Endothelial cell of umbilical vein (primary cell): ENCODE data around the gene CTTNBP2NL. TPM values are rescaled to one million over a fixed set of nuclear protein-coding genes. Genes with fewer than 3 reads are reported as not detected.

ENCODE experiments used
- BruUV-seq: library from RNA; stranded (reverse); fragments of 400-500 nt; replicated peaks from 2 replicates; lab custom pipeline; 2021; lab: Mats Ljungman, UMichigan
- CTCF ChIA-PET: fragments of 300-600, 350-600 bp; sonication (Branson Sonifier 250); formaldehyde crosslinking; loops from one replicate; lab custom pipeline; 2021; ENCODE audit warnings: antibody characterized with exemption, inconsistent platforms; lab: Charles Lee
- POLR2A ChIA-PET: fragments of 300-600, 350-600 bp; sonication (Branson Sonifier 250); formaldehyde crosslinking; loops from one replicate; lab custom pipeline; 2021; ENCODE audit warnings: antibody characterized with exemption, inconsistent platforms; lab: Charles Lee
- DNase-seq: peaks from one replicate; pipeline ENCODE4 v3.0.0-alpha.2; 2011; ENCODE audit warnings: low read depth, low spot score
- FAIRE-seq: peaks from 2 replicates; lab custom pipeline; 2011; peaks lifted over from hg19 to GRCh38; lab: Jason Lieb, UNC
- H2AFZ ChIP-seq: 2 replicates; pipeline ENCODE4 v1.6.0; 2012; ENCODE audit warnings: low read depth, low read length, control low read depth, inconsistent platforms
- H3K27ac ChIP-seq: 2 replicates; pipeline ENCODE4 v1.5.1; 2011; ENCODE audit warnings: low read depth, mild to moderate bottlenecking, control low read depth, low read length, moderate library complexity; ENCODE audit not compliant: insufficient read depth
- H3K27me3 ChIP-seq, 2 experiments: 2 replicates each; pipeline versions ENCODE4 v1.6.0 to v1.6.1; 2011; ENCODE audit warnings: low read length in 2 of 2, mixed read lengths in 1 of 2; ENCODE audit not compliant: control insufficient read depth in 2 of 2, insufficient read depth in 2 of 2
- H3K36me3 ChIP-seq, 2 experiments: 2 replicates in 1 of 2; 3 replicates in 1 of 2; pipeline ENCODE4 v1.5.1; 2011; ENCODE audit warnings: low read length in 2 of 2, mild to moderate bottlenecking in 1 of 2, moderate library complexity in 1 of 2; ENCODE audit not compliant: control insufficient read depth in 2 of 2, insufficient read depth in 2 of 2; ENCODE audit errors: extremely low read depth in 1 of 2
- H3K4me1 ChIP-seq: 3 replicates; pipeline ENCODE4 v1.5.1; 2011; ENCODE audit warnings: mild to moderate bottlenecking, low read length; ENCODE audit not compliant: control insufficient read depth, insufficient read depth; ENCODE audit errors: extremely low read depth
- H3K4me2 ChIP-seq: 2 replicates; pipeline ENCODE4 v1.6.1; 2011; ENCODE audit warnings: low read length, control low read depth, mixed read lengths; ENCODE audit not compliant: insufficient read depth
- H3K4me3 ChIP-seq, 3 experiments: fragments of 200-600 bp in 1 of 3; sonication (generic), shearing (Covaris generic) in 1 of 3; replicated peaks in 1 of 3; 2 replicates each; pipeline ENCODE4 v1.5.1; 2011 to 2016; ENCODE audit warnings: control low read depth in 3 of 3, low read length in 3 of 3, mild to moderate bottlenecking in 2 of 3, inconsistent platforms in 1 of 3, low read depth in 1 of 3, moderate library complexity in 1 of 3; ENCODE audit not compliant: insufficient read depth in 1 of 3
- H3K79me2 ChIP-seq: 2 replicates; pipeline ENCODE4 v1.6.0; 2012; ENCODE audit warnings: low read length, inconsistent platforms; ENCODE audit not compliant: control insufficient read depth, insufficient read depth
- H3K9ac ChIP-seq: replicated peaks from 2 replicates; pipeline ENCODE3; 2011; ENCODE audit warnings: low read length, control low read depth; ENCODE audit not compliant: insufficient read depth; ENCODE audit errors: extremely low read depth
- H3K9me1 ChIP-seq: replicated peaks from 3 replicates; pipeline ENCODE4 v1.6.0; 2011; ENCODE audit warnings: mild to moderate bottlenecking, low read length; ENCODE audit not compliant: control insufficient read depth, insufficient read depth; ENCODE audit errors: extremely low read depth
- H3K9me3 ChIP-seq: replicated peaks from 2 replicates; pipeline ENCODE4 v1.5.1; 2012; ENCODE audit warnings: low read length, inconsistent platforms; ENCODE audit not compliant: control insufficient read depth, insufficient read depth
- H4K20me1 ChIP-seq: replicated peaks from 2 replicates; pipeline ENCODE3; 2011; ENCODE audit warnings: mild to moderate bottlenecking, low read length; ENCODE audit not compliant: control insufficient read depth, insufficient read depth; ENCODE audit errors: extremely low read depth
- EZH2 ChIP-seq: IDR thresholded peaks from 2 replicates; pipeline ENCODE4 v1.6.1; 2012; ENCODE audit warnings: borderline replicate concordance, low read depth, mild to moderate bottlenecking, moderate library complexity, low read length, inconsistent platforms; ENCODE audit not compliant: severe bottlenecking
- GATA2 ChIP-seq: IDR thresholded peaks from 2 replicates; pipeline ENCODE4 v1.7.0; 2011; ENCODE audit warnings: low read depth, mild to moderate bottlenecking, moderate library complexity, mixed read lengths, low read length; ENCODE audit not compliant: insufficient read length, insufficient read depth
- JUN ChIP-seq: IDR thresholded peaks from 2 replicates; pipeline ENCODE4 v1.6.1; 2011; ENCODE audit warnings: borderline replicate concordance, low read depth; ENCODE audit not compliant: insufficient read length, insufficient read depth
- MYC ChIP-seq: IDR thresholded peaks from one replicate; pipeline ENCODE4 v1.6.1; 2011; ENCODE audit warnings: mild to moderate bottlenecking, low read depth, low read length
- POLR2A ChIP-seq: IDR thresholded peaks from 2 replicates; pipeline ENCODE4 v1.6.1; 2012; ENCODE audit warnings: low read depth, mild to moderate bottlenecking, control low read depth, low read length
- POLR2AphosphoS5 ChIP-seq: IDR thresholded peaks from 2 replicates; pipeline ENCODE4 v1.6.1; 2012; ENCODE audit warnings: low read depth, mild to moderate bottlenecking, control low read depth, low read length, moderate library complexity; ENCODE audit not compliant: insufficient read depth
- dilution Hi-C: fragments of 300-500 bp; cut with MboI; formaldehyde crosslinking; loops from one replicate; pipeline ENCODE4 v1.15.0; 2019; ENCODE audit warnings: low sequenced_read_pairs; ENCODE audit not compliant: extremely low pct_ligation_motif_present
- intact Hi-C: fragments of 100-400 bp; cut with micrococcal nuclease; formaldehyde crosslinking; loops from one replicate; pipeline ENCODE4 v1.10.0; 2022
- polyA plus RNA-seq, 4 experiments: library from polyadenylated mRNA; depleted of rRNA in 3 of 4; stranded (reverse) in 3 of 4; unstranded in 1 of 4; fragments of >200 nt; gene quantifications; 2 replicates each; pipeline versions ENCODE4 v1.2.1 to v1.2.3, GENCODE V29; 2011 to 2012; ENCODE audit warnings: missing spikeins in 1 of 4
- total RNA-seq: library from RNA; stranded (reverse); gene quantifications from 2 replicates; pipeline ENCODE4 v1.2.3, GENCODE V29; 2021
- TF ChIP-seq, protein P1 (sequence below), 2 donors: IDR thresholded peaks; 1 replicate in 1 of 2; 2 replicates in 1 of 2; pipeline ENCODE4 v1.5.1; 2011; ENCODE audit warnings: low read length in 2 of 2, mild to moderate bottlenecking in 2 of 2, moderate library complexity in 2 of 2, control low read depth in 1 of 2, inconsistent platforms in 1 of 2, low read depth in 1 of 2; ENCODE audit not compliant: insufficient read depth in 1 of 2; ENCODE audit errors: extremely low read depth in 1 of 2
- TF ChIP-seq, protein P2 (sequence below): IDR thresholded peaks from 2 replicates; pipeline ENCODE4 v1.6.1; 2011; ENCODE audit not compliant: insufficient read depth, insufficient read length

The CTTNBP2NL gene
- total and polyA plus RNA-seq, 2 donors (not counting 3 experiments of a cell fraction or from before 2014, with no cell fraction given) = 21.5 to 94.4 TPM

DNA sequence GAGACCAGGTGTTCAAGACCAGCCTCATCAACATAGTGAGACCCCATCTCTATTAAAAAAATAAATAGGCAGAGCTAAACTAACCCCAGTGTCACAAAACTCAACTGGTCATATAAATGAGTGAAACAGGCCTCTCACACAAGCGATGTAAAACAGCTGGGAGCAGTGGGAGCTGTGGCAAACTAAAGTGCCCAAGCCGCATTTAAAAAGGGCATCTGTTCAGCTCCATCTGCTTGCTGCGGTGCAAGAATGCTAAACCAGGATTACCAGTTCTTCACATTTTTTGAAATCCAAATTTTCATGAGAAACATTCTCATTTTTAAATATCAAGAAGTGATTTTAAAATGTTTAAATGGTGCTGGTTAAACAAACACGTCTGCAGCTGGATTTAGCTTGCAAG is 62.7 kb downstream of the CTTNBP2NL start:
- no peaks in the 10 kb centered on the region for H4K20me1 ChIP-seq
- no peak for FAIRE-seq
- no peak overlapping the region for H3K27ac ChIP-seq
- H3K36me3 ChIP-seq = peaks cover 22 to 42% of the 10 kb centered on the region in 2 experiments
- dilution Hi-C loops (no loop called here), intact Hi-C loops (no loop called here)
- H3K9ac ChIP-seq = no peak overlapping the region
- CTCF ChIA-PET = interaction anchor here (1.0 to 1.4 kb wide), 3 partner anchors 11 to 65 kb away, joined by 3 to 4 read pairs (median 4); no protein-coding TSS in a partner anchor
- no peak for DNase-seq
- H3K27me3 ChIP-seq = no peaks in the 10 kb centered on the region
- TF ChIP-seq POLR2A (no peak), JUN (no peak)
- no TSS peak for BruUV-seq
- H3K4me3 ChIP-seq = no peak overlapping the region
- no peaks in the 10 kb centered on the region for H3K9me1 ChIP-seq
- no peaks in the 10 kb centered on the region for H3K9me3 ChIP-seq
- no peak overlapping the region for H3K4me2 ChIP-seq
- POLR2A ChIA-PET = interaction anchor here (0.6 kb wide), 1 partner anchor 64 kb away, joined by 3 read pairs; no protein-coding TSS in a partner anchor
- peaks cover 23% of the 10 kb centered on the region for H3K79me2 ChIP-seq
- peaks cover 7% of the 10 kb centered on the region for H3K4me1 ChIP-seq
- no peak overlapping the region for H2AFZ ChIP-seq

DNA sequence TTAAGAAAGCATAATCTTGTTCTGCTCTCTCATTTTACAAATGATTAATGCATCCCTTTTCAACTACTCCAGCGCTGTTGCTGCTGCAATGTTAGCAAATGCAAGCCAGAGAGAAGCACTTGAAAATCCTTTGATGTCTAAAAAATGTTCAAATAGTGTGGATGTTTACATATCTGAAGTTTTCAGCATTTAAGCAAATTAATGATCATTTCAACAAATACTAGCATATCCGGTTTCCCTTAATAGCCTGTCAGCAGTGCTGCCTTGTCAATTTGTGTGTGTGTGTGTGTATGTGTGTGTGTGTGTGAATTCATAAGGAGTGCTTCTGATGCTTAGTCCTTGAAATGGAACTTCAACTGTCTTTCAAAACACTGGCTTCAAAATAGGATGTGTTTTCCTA is 64.6 kb downstream of the CTTNBP2NL start:
- dilution Hi-C loops = no loop called here
- Histone ChIP-seq H3K27me3 (no peaks in the 10 kb centered on the region), H3K27ac (no peak overlapping the region), H3K4me1 (peaks cover 18% of the 10 kb centered on the region), H3K4me3 (no peak overlapping the region), H2AFZ (no peak overlapping the region), H3K9me3 (no peaks in the 10 kb centered on the region), H3K36me3 (peaks cover 22 to 31% of the 10 kb centered on the region in 2 experiments), H3K79me2 (peaks cover 21% of the 10 kb centered on the region), H4K20me1 (no peaks in the 10 kb centered on the region), H3K9ac (no peak overlapping the region), H3K9me1 (no peaks in the 10 kb centered on the region), H3K4me2 (no peak overlapping the region)
- BruUV-seq = no TSS peak
- intact Hi-C loops = no loop called here
- ChIA-PET CTCF (no interaction called here), POLR2A (no interaction called here)
- no peak for FAIRE-seq
- TF ChIP-seq JUN (no peak), POLR2A (no peak), GATA2 (no peak), EZH2 (no peak), POLR2AphosphoS5 (no peak), MYC (no peak)
- TF ChIP-seq, protein P1, sequence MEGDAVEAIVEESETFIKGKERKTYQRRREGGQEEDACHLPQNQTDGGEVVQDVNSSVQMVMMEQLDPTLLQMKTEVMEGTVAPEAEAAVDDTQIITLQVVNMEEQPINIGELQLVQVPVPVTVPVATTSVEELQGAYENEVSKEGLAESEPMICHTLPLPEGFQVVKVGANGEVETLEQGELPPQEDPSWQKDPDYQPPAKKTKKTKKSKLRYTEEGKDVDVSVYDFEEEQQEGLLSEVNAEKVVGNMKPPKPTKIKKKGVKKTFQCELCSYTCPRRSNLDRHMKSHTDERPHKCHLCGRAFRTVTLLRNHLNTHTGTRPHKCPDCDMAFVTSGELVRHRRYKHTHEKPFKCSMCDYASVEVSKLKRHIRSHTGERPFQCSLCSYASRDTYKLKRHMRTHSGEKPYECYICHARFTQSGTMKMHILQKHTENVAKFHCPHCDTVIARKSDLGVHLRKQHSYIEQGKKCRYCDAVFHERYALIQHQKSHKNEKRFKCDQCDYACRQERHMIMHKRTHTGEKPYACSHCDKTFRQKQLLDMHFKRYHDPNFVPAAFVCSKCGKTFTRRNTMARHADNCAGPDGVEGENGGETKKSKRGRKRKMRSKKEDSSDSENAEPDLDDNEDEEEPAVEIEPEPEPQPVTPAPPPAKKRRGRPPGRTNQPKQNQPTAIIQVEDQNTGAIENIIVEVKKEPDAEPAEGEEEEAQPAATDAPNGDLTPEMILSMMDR (IDR thresholded peaks at IDR 0.05; ENCODE audit: extremely low read depth in 1 of 2, insufficient read depth in 1 of 2, low read depth in 1 of 2, low read length in 2 of 2) = no peak
- TF ChIP-seq, protein P2, sequence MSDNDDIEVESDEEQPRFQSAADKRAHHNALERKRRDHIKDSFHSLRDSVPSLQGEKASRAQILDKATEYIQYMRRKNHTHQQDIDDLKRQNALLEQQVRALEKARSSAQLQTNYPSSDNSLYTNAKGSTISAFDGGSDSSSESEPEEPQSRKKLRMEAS = no peak
- DNase-seq = no peak
